Measurements from ENCODE around the gene FBLN2. TPM values are rescaled to one million over a fixed set of nuclear protein-coding genes. Genes with fewer than 3 reads are reported as not detected.

FBLN2 gene
- total RNA-seq, 2 donors from 2014 or later = 12.8 to 318 TPM

- Histone ChIP-seq H3K36me3 (no peaks in the 10 kb centered on the region), H3K27ac (no peak overlapping the region), H3K27me3 (replicated peaks; ENCODE audit: insufficient read depth) (no peaks in the 10 kb centered on the region), H3K9me3 (no peaks in the 10 kb centered on the region), H3K4me3 (no peak overlapping the region), H3K4me1 (replicated peaks) (no peaks in the 10 kb centered on the region)
- DNase-seq (ENCODE audit: low spot score) = no peak
- WGBS = 100% methylated on average over 1 of the region's 1 CpG
- intact Hi-C loops (cut with DNase I) = no loop called here
- TF ChIP-seq POLR2A (IDR thresholded peaks at IDR 0.05) = no peak
- TF ChIP-seq CTCF (IDR thresholded peaks at IDR 0.05) = no peak
These were observed 42.7 kb upstream of the FBLN2 start for GRCh38 chr3:13506239-13506638.

GRCh38 chr3:13506680-13507079, 42.2 kb upstream of the FBLN2 start:
- TF ChIP-seq POLR2AphosphoS5 (IDR thresholded peaks at IDR 0.05) = no peak
- TF ChIP-seq CTCF (IDR thresholded peaks at IDR 0.05) = no peak
- TF ChIP-seq POLR2A (IDR thresholded peaks at IDR 0.05) = no peak
- no peak for DNase-seq (ENCODE audit: low spot score)
- WGBS = 79% methylated on average over 4 of the region's 4 CpGs
- intact Hi-C loops (cut with DNase I) = no loop called here
- H3K4me1 ChIP-seq (replicated peaks) = no peaks in the 10 kb centered on the region
- no peaks in the 10 kb centered on the region for H3K9me3 ChIP-seq
- no peak overlapping the region for H3K27ac ChIP-seq
- H3K4me3 ChIP-seq = no peak overlapping the region
- no peaks in the 10 kb centered on the region for H3K27me3 ChIP-seq (replicated peaks; ENCODE audit: insufficient read depth)
- H3K36me3 ChIP-seq = no peaks in the 10 kb centered on the region

GRCh38 chr3:13507247-13507569, 41.7 kb upstream of the FBLN2 start:
- DNase-seq (ENCODE audit: low spot score) = no peak
- WGBS = 40% methylated on average over 3 of the region's 3 CpGs
- H3K27me3 ChIP-seq (replicated peaks; ENCODE audit: insufficient read depth) = no peaks in the 10 kb centered on the region
- intact Hi-C loops (cut with DNase I) = no loop called here
- peak overlapping the region in 1 of 2 donors; percentile 24 for H3K27ac ChIP-seq
- no peaks in the 10 kb centered on the region for H3K4me1 ChIP-seq (replicated peaks)
- H3K4me3 ChIP-seq = no peak overlapping the region
- no peak for TF ChIP-seq CTCF (IDR thresholded peaks at IDR 0.05)
- TF ChIP-seq POLR2A (IDR thresholded peaks at IDR 0.05) = no peak
- TF ChIP-seq POLR2AphosphoS5 (IDR thresholded peaks at IDR 0.05) = no peak
- H3K36me3 ChIP-seq = no peaks in the 10 kb centered on the region
- H3K9me3 ChIP-seq = no peaks in the 10 kb centered on the region

GRCh38 chr3:13507570-13508339, 41.2 kb upstream of the FBLN2 start:
- DNase-seq (ENCODE audit: low spot score) = peak; percentile 42
- TF ChIP-seq CTCF (IDR thresholded peaks at IDR 0.05) (no peak), POLR2A (IDR thresholded peaks at IDR 0.05) (no peak), POLR2AphosphoS5 (IDR thresholded peaks at IDR 0.05) (no peak)
- Histone ChIP-seq H3K9me3 (no peaks in the 10 kb centered on the region), H3K36me3 (no peaks in the 10 kb centered on the region), H3K27ac (peak overlapping the region in 1 of 2 donors; percentile 24), H3K4me3 (no peak overlapping the region), H3K4me1 (replicated peaks) (no peaks in the 10 kb centered on the region), H3K27me3 (replicated peaks; ENCODE audit: insufficient read depth) (no peaks in the 10 kb centered on the region)
- 7% methylated on average over 19 of the region's 20 CpGs for WGBS
- intact Hi-C loops (cut with DNase I) = no loop called here

GRCh38 chr3:13508496-13508895, 40.4 kb upstream of the FBLN2 start:
- H3K27me3 ChIP-seq (replicated peaks; ENCODE audit: insufficient read depth) = no peaks in the 10 kb centered on the region
- intact Hi-C loops (cut with DNase I) = no loop called here
- no peak for DNase-seq (ENCODE audit: low spot score)
- no peak overlapping the region for H3K4me3 ChIP-seq
- WGBS = 90% methylated on average over 8 of the region's 8 CpGs
- TF ChIP-seq CTCF (IDR thresholded peaks at IDR 0.05) = no peak
- no peak overlapping the region for H3K27ac ChIP-seq
- H3K36me3 ChIP-seq = no peaks in the 10 kb centered on the region
- H3K4me1 ChIP-seq (replicated peaks) = no peaks in the 10 kb centered on the region
- H3K9me3 ChIP-seq = no peaks in the 10 kb centered on the region
